A549 (cell line): Measurements from ENCODE around the gene TRPV2. TPM values are rescaled to one million over a fixed set of nuclear protein-coding genes. Genes with fewer than 3 reads are reported as not detected.
A peak's percentile ranks its signal among the peaks of the same experiment; 100 is the strongest.

Experiments used
- ATAC-seq, 2 experiments: fragments of 200-7000 bp in 1 of 2; fragments of >200 bp in 1 of 2; cut with Nextera tagmentation in 1 of 2; cut with Tn5 transposase in 1 of 2; 3 replicates each; pipeline versions ENCODE4 v1.8.0 to v1.9.1; 2018 to 2020; ENCODE audit warnings: mild to moderate bottlenecking in 1 of 2, moderate library complexity in 1 of 2
- CTCF ChIA-PET: fragments of 300-600 bp; sonication (Branson Sonifier 250); formaldehyde crosslinking; extraction: SDS; loops from one replicate; lab custom pipeline; 2021; ENCODE audit warnings: antibody characterized with exemption, inconsistent platforms; lab: Yijun Ruan, JAX
- POLR2A ChIA-PET: fragments of 350-600 bp; formaldehyde crosslinking; extraction: SDS; loops from one replicate; lab custom pipeline; 2021; ENCODE audit warnings: antibody characterized with exemption, inconsistent platforms; lab: Yijun Ruan, JAX
- DNase-seq, 2 experiments: peaks; one replicate each; pipeline versions ENCODE4 v3.0.0 to v3.0.0-alpha.2; 2011 to 2016; ENCODE audit warnings: low read depth in 1 of 2, low spot score in 1 of 2
- FAIRE-seq: peaks from 2 replicates; lab custom pipeline; 2011; peaks lifted over from hg19 to GRCh38; lab: Jason Lieb, UNC
- H3K27ac ChIP-seq, 2 experiments: fragments of >200 bp; sonication (Bioruptor Twin); formaldehyde crosslinking; 3 replicates each; pipeline ENCODE4 v1.5.1; 2016 to 2017
- H3K4me1 ChIP-seq: fragments of >200 bp; sonication (Bioruptor Twin); formaldehyde crosslinking; 3 replicates; pipeline ENCODE4 v1.6.1; 2016
- H3K4me2 ChIP-seq: fragments of >200 bp; sonication (Bioruptor Twin); formaldehyde crosslinking; 3 replicates; pipeline ENCODE4 v1.6.1; 2016
- H3K4me3 ChIP-seq: fragments of >200 bp; sonication (Bioruptor Twin); formaldehyde crosslinking; 3 replicates; pipeline ENCODE4 v1.5.1; 2016
- H3K9me3 ChIP-seq: fragments of >200 bp; sonication (Bioruptor Twin); formaldehyde crosslinking; 3 replicates; pipeline ENCODE4 v1.6.1; 2016
- BHLHE40 ChIP-seq: IDR thresholded peaks from 2 replicates; pipeline ENCODE4 v1.6.1; 2012; ENCODE audit warnings: low read depth, low read length, inconsistent platforms
- CBX2 ChIP-seq: fragments of 200-600 bp; sonication (generic); IDR thresholded peaks from 2 replicates; pipeline ENCODE4 v1.6.1; 2016; ENCODE audit warnings: low read depth, mild to moderate bottlenecking, borderline replicate concordance
- CBX8 ChIP-seq: fragments of 200-600 bp; sonication (generic); IDR thresholded peaks from 2 replicates; pipeline ENCODE4 v1.6.1; 2016
- CHD2 ChIP-seq: fragments of 150-350 bp; IDR thresholded peaks from 2 replicates; pipeline ENCODE4 v1.6.1; 2014; ENCODE audit warnings: low read length; ENCODE audit not compliant: partially characterized antibody
- CTCF ChIP-seq: fragments of >200 bp; sonication (Bioruptor Twin); formaldehyde crosslinking; IDR thresholded peaks from 3 replicates; pipeline ENCODE4 v1.5.1; 2016
- E2F6 ChIP-seq: IDR thresholded peaks from 2 replicates; pipeline ENCODE4 v1.6.1; 2012; ENCODE audit warnings: low read depth, borderline replicate concordance
- EHF ChIP-seq: fragments of 250-450 bp; sonication (Bioruptor Pico); IDR thresholded peaks from 2 replicates; pipeline ENCODE4 v1.5.0; 2020; ENCODE audit warnings: mild to moderate bottlenecking
- ELK1 ChIP-seq: fragments of 150-350 bp; IDR thresholded peaks from 2 replicates; pipeline ENCODE4 v1.6.1; 2014; ENCODE audit warnings: low read depth, mild to moderate bottlenecking, low read length
- EP300 ChIP-seq, 2 experiments: fragments of >200 bp; sonication (Bioruptor Twin); formaldehyde crosslinking; IDR thresholded peaks; 2 replicates in 1 of 2; 3 replicates in 1 of 2; pipeline ENCODE4 v1.6.1; 2016 to 2017
- FOSL2 ChIP-seq, 2 experiments: fragments of 450-650 bp in 1 of 2; fragments of >200 bp in 1 of 2; sonication (Bioruptor Twin) in 1 of 2; formaldehyde crosslinking; IDR thresholded peaks; 2 replicates each; pipeline versions ENCODE4 v1.5.0 to v1.6.1; 2016 to 2020; ENCODE audit warnings: mild to moderate bottlenecking in 1 of 2, moderate library complexity in 1 of 2
- GATA3 ChIP-seq: IDR thresholded peaks from 2 replicates; pipeline ENCODE4 v1.6.1; 2012; ENCODE audit warnings: borderline replicate concordance
- HMGXB4 ChIP-seq: fragments of 250-450 bp; sonication (Bioruptor Pico); IDR thresholded peaks from 2 replicates; pipeline ENCODE4 v1.5.0; 2021; ENCODE audit warnings: mild to moderate bottlenecking, moderate library complexity, borderline replicate concordance
- HOXA7 ChIP-seq: fragments of 250-450 bp; sonication (Bioruptor Pico); IDR thresholded peaks from 2 replicates; pipeline ENCODE4 v1.5.0; 2020; ENCODE audit warnings: mild to moderate bottlenecking, moderate library complexity
- JUN ChIP-seq, 2 experiments: fragments of >200 bp; sonication (Bioruptor Twin); formaldehyde crosslinking; IDR thresholded peaks; 2 replicates in 1 of 2; 3 replicates in 1 of 2; pipeline ENCODE4 v1.6.1; 2016 to 2017
- JUNB ChIP-seq: fragments of >200 bp; sonication (Bioruptor Twin); formaldehyde crosslinking; IDR thresholded peaks from 2 replicates; pipeline ENCODE4 v1.6.1; 2016
- KDM1A ChIP-seq: fragments of 200-600 bp; sonication (generic); IDR thresholded peaks from 2 replicates; pipeline ENCODE4 v1.6.1; 2016; ENCODE audit warnings: low read depth, mild to moderate bottlenecking
- NFE2L2 ChIP-seq: fragments of 150-350 bp; conservative IDR thresholded peaks from 2 replicates; pipeline ENCODE4 v1.6.1; 2014; ENCODE audit warnings: low read length
- NPAS2 ChIP-seq: fragments of 250-450 bp; sonication (Bioruptor Pico); IDR thresholded peaks from 2 replicates; pipeline ENCODE4 v1.8.0; 2022; ENCODE audit warnings: mild to moderate bottlenecking, moderate library complexity, borderline replicate concordance
- PBX3 ChIP-seq: IDR thresholded peaks from 2 replicates; pipeline ENCODE4 v1.6.1; 2012
- RCOR1 ChIP-seq: fragments of 150-350 bp; IDR thresholded peaks from 2 replicates; pipeline ENCODE4 v1.6.1; 2014; ENCODE audit warnings: antibody characterized with exemption, low read length, low read depth
- SMC3 ChIP-seq: fragments of >200 bp; sonication (Bioruptor Twin); formaldehyde crosslinking; IDR thresholded peaks from 3 replicates; pipeline ENCODE4 v1.6.1; 2018; ENCODE audit warnings: inconsistent platforms
- SREBF2 ChIP-seq: fragments of 450-650 bp; IDR thresholded peaks from 2 replicates; pipeline ENCODE4 v1.6.1; 2014; ENCODE audit warnings: mild to moderate bottlenecking, moderate library complexity
- ZFP36 ChIP-seq: fragments of 450-650 bp; IDR thresholded peaks from 2 replicates; pipeline ENCODE4 v1.6.1; 2014; ENCODE audit warnings: borderline replicate concordance; ENCODE audit not compliant: partially characterized antibody
- WGBS: methylation state at CpG from one replicate; pipeline ENCODE4 v1.1.6; 2017; ENCODE audit errors: missing lambda C conversion rate; 5-methylcytosine and 5-hydroxymethylcytosine counted together
- polyA plus RNA-seq, 4 experiments: library from polyadenylated mRNA; depleted of rRNA in 3 of 4; stranded (reverse); fragments of >200 nt; fragmentation: RNase III in 1 of 4; extraction: RNeasy Plus Mini Kit Qiagen cat#74134 plus additional on column Dnase treatment in 1 of 4; gene quantifications; 2 replicates in 3 of 4; 3 replicates in 1 of 4; pipeline ENCODE4 v1.2.3, GENCODE V29; 2011 to 2017

Gene TRPV2
- polyA plus RNA-seq, 2 of the 4 experiments (the other 2 are of a cell fraction): 0.31 to 0.61 TPM

- H3K9me3 ChIP-seq: no peaks in the 10 kb centered on the region
- ATAC-seq (0 out of 6 replicates have a peak, but pooled peaks of 1 of the 2 experiments have one; percentile 16), DNase-seq (no peak), FAIRE-seq (no peak)
- no peak overlapping the region for H3K27ac ChIP-seq
- no peak for TF ChIP-seq CBX2
- TF ChIP-seq CTCF: no peak
- TF ChIP-seq BHLHE40: no peak
- TF ChIP-seq NPAS2 (CRISPR knock-in tag): no peak
- no peak for TF ChIP-seq E2F6
- TF ChIP-seq NFE2L2: no peak
- no peak for TF ChIP-seq RCOR1
- no peak for TF ChIP-seq CBX8
- TF ChIP-seq JUN (IDR thresholded peaks at IDR 0.05): no peak
- TF ChIP-seq EP300 (IDR thresholded peaks at IDR 0.05): no peak
- no peak for TF ChIP-seq KDM1A
- TF ChIP-seq FOSL2 (IDR thresholded peaks at IDR 0.05): no peak
- TF ChIP-seq FOSL2 (CRISPR knock-in tag; IDR thresholded peaks at IDR 0.05): no peak
- no peak for TF ChIP-seq HMGXB4 (CRISPR knock-in tag)
- 95% methylated on average over 9 of the region's 9 CpGs for WGBS
- no peak overlapping the region for H3K4me3 ChIP-seq
- POLR2A ChIA-PET: interaction anchor here (1.6 to 4.5 kb wide), 2 partner anchors 9 to 12 kb away, joined by 7 to 43 read pairs; no protein-coding TSS in a partner anchor
- no peak overlapping the region for H3K4me2 ChIP-seq
- CTCF ChIA-PET: interaction anchor here (1.1 to 6.1 kb wide), 9 partner anchors 9 to 160 kb away, joined by 3 to 69 read pairs (median 15); partner anchors contain the start of gene TRPV2
- 0 out of 3 replicates have a peak, but pooled peaks cover 3% of the 10 kb centered on the region for H3K4me1 ChIP-seq
Observed at GRCh38 chr17:16429083-16429482, 13.7 kb downstream of the TRPV2 start.

- POLR2A ChIA-PET: interaction anchor here (0.6 to 4.5 kb wide), 3 partner anchors 8 to 215 kb away, joined by 3 to 43 read pairs (median 3); partner anchors contain the start of genes NCOR1 and UBB
- no peak overlapping the region for H3K4me3 ChIP-seq
- CTCF ChIA-PET: interaction anchor here (0.6 to 6.1 kb wide), 7 partner anchors 8 to 91 kb away, joined by 3 to 69 read pairs (median 15); partner anchors contain the start of gene TRPV2
- H3K9me3 ChIP-seq: no peaks in the 10 kb centered on the region
- FAIRE-seq (no peak), DNase-seq (no peak), ATAC-seq (no peak)
- H3K4me1 ChIP-seq: 0 out of 3 replicates have a peak, but pooled peaks cover 3% of the 10 kb centered on the region
- no peak overlapping the region for H3K4me2 ChIP-seq
- 82% methylated on average over 6 of the region's 6 CpGs for WGBS
- TF ChIP-seq CBX8 (no peak), ELK1 (no peak), FOSL2 (IDR thresholded peaks at IDR 0.05) (no peak), FOSL2 (CRISPR knock-in tag; IDR thresholded peaks at IDR 0.05) (no peak), CHD2 (no peak), JUN (IDR thresholded peaks at IDR 0.05) (no peak), CBX2 (no peak), NFE2L2 (no peak), PBX3 (no peak), GATA3 (no peak), HOXA7 (CRISPR knock-in tag) (no peak), CTCF (no peak), JUNB (no peak), SMC3 (no peak), EHF (CRISPR knock-in tag) (no peak), E2F6 (no peak), KDM1A (no peak), ZFP36 (no peak), SREBF2 (no peak)
- H3K27ac ChIP-seq: no peak overlapping the region
Observed at GRCh38 chr17:16430650-16431049, 15.3 kb downstream of the TRPV2 start.
